Skeletal muscle cell (primary cell): ENCODE measurements around the gene SCN1B.
"Not testable (repeated sequence)": the region's sequence is repeated elsewhere in the genome, so short reads cannot be mapped to it uniquely, and the experiment has no call there.

Source experiments
- DNase-seq: peaks from one replicate; pipeline ENCODE4 v3.0.0-alpha.2; 2010; ENCODE audit warnings: low read depth
- H3K4me3 ChIP-seq: 2 replicates; pipeline ENCODE4 v1.5.1; 2011; ENCODE audit warnings: low read depth, mild to moderate bottlenecking, control low read depth, low read length, moderate library complexity

Gene SCN1B

GRCh38 chr19:35014774-35015173 is 15.5 kb upstream of the SCN1B start:
- H3K4me3 ChIP-seq, DNase-seq: not testable (repeated sequence)

- H3K4me3 ChIP-seq = no peak overlapping the region
- DNase-seq = no peak
Measured at GRCh38 chr19:35015270-35015953, 14.9 kb upstream of the SCN1B start.

GRCh38 chr19:35015954-35016351 is 14.3 kb upstream of the SCN1B start:
- no peak for DNase-seq
- no peak overlapping the region for H3K4me3 ChIP-seq

- H3K4me3 ChIP-seq = no peak overlapping the region
- DNase-seq = no peak
Measured at GRCh38 chr19:35017507-35017906, 12.8 kb upstream of the SCN1B start.

- H3K4me3 ChIP-seq = no peak overlapping the region
- no peak for DNase-seq
Measured at GRCh38 chr19:35018379-35018778, 11.9 kb upstream of the SCN1B start.

GRCh38 chr19:35019144-35019543 is 11.1 kb upstream of the SCN1B start:
- DNase-seq = no peak
- H3K4me3 ChIP-seq = no peak overlapping the region

GRCh38 chr19:35021016-35021415 is 9.3 kb upstream of the SCN1B start:
- DNase-seq = no peak
- no peak overlapping the region for H3K4me3 ChIP-seq

- no peak for DNase-seq
- no peak overlapping the region for H3K4me3 ChIP-seq
Measured at GRCh38 chr19:35021596-35021995, 8.7 kb upstream of the SCN1B start.

GRCh38 chr19:35022460-35022859 is 7.8 kb upstream of the SCN1B start:
- no peak overlapping the region for H3K4me3 ChIP-seq
- DNase-seq = no peak

- no peak overlapping the region for H3K4me3 ChIP-seq
- DNase-seq = no peak
Measured at GRCh38 chr19:35023428-35023827, 6.8 kb upstream of the SCN1B start.

GRCh38 chr19:35024095-35024494 is 6.2 kb upstream of the SCN1B start:
- H3K4me3 ChIP-seq = no peak overlapping the region
- no peak for DNase-seq

GRCh38 chr19:35025969-35026368 is 4.3 kb upstream of the SCN1B start:
- no peak for DNase-seq
- H3K4me3 ChIP-seq = no peak overlapping the region

GRCh38 chr19:35026418-35026817 is 3.9 kb upstream of the SCN1B start:
- H3K4me3 ChIP-seq = no peak overlapping the region
- DNase-seq = no peak

GRCh38 chr19:35027009-35027408 is 3.3 kb upstream of the SCN1B start:
- H3K4me3 ChIP-seq = no peak overlapping the region
- no peak for DNase-seq

GRCh38 chr19:35027851-35028599 is 2.2 kb upstream of the SCN1B start:
- DNase-seq = no peak
- no peak overlapping the region for H3K4me3 ChIP-seq

GRCh38 chr19:35028600-35028885 is 1.7 kb upstream of the SCN1B start:
- DNase-seq, H3K4me3 ChIP-seq: not testable (repeated sequence)

- not testable (repeated sequence) for DNase-seq, H3K4me3 ChIP-seq
Measured at GRCh38 chr19:35029275-35029736, 964 bp upstream of the SCN1B start.

- peak overlapping the region; percentile 39 for H3K4me3 ChIP-seq
- DNase-seq = no peak
Measured at GRCh38 chr19:35029737-35030256, 473 bp upstream of the SCN1B start.

GRCh38 chr19:35031072-35031881 is 1.0 kb downstream of the SCN1B start:
- no peak for DNase-seq
- H3K4me3 ChIP-seq = peak overlapping the region; percentile 59

GRCh38 chr19:35032356-35032865 is 2.1 kb downstream of the SCN1B start:
- no peak overlapping the region for H3K4me3 ChIP-seq
- DNase-seq = no peak
